GM10248 (cell line): ENCODE results near the gene ARHGDIG.

ENCODE experiments used
- CTCF ChIA-PET: fragments of 300-600 bp; sonication (Branson Sonifier 250); formaldehyde crosslinking; extraction: SDS; loops from one replicate; lab custom pipeline; 2021; ENCODE audit warnings: antibody characterized with exemption; lab: Yijun Ruan, JAX
- POLR2A ChIA-PET: fragments of 350-650 bp; sonication (Branson Sonifier 250); formaldehyde crosslinking; extraction: SDS; loops from one replicate; lab custom pipeline; 2020; ENCODE audit warnings: antibody characterized with exemption; lab: Yijun Ruan, JAX
- DNase-seq: peaks from one replicate; pipeline ENCODE4 v3.0.0; 2012; ENCODE audit errors: extremely low spot score
- TF ChIP-seq, protein P1 (sequence below): IDR thresholded peaks from 2 replicates; pipeline ENCODE4 v1.5.1; 2012; ENCODE audit warnings: mild to moderate bottlenecking, low read depth; ENCODE audit errors: extremely low read depth, missing control alignments, control extremely low read depth

The ARHGDIG gene

DNA sequence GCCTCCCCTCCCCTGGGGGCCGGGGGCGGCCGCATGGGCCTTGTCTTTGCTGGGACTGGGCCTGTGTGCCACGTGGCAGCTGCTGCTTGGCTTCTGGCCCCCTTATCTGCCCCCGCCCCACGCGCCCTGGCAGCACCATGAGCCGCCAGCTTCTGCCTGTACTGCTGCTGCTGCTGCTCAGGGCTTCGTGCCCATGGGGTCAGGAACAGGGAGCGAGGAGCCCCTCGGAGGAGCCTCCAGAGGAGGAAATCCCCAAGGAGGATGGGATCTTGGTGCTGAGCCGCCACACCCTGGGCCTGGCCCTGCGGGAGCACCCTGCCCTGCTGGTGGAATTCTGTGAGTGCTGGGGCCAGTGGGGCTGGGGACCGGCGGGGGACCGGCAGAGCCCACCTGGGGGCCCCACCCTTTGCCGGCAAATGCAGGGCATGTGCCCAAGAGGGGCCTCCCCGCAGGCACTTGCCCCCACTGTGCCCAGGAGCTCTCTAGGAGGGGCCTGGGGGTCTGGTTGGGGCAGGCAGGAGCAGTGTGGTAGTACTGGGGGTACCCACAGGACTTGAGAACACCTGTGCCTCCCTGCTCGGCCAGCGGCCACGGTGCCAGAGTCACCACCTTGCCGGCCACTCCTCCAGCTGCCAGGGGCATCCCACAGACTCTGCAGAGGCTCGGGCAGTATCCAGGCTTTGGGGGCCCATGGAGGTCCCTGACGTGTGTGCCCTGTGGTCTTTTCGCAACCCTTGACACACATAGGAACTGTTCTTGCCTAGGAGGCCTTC is 2.8 kb downstream of the ARHGDIG start, which contains the start of gene PDIA2:
Gene PDIA2 (plus strand): TSS at position 132 of the 773 bp plus-strand sequence. CDS start 6 bp downstream, at position 138.
- DNase-seq, result no peak
- POLR2A ChIA-PET, result no interaction called here
- TF ChIP-seq, protein P1, sequence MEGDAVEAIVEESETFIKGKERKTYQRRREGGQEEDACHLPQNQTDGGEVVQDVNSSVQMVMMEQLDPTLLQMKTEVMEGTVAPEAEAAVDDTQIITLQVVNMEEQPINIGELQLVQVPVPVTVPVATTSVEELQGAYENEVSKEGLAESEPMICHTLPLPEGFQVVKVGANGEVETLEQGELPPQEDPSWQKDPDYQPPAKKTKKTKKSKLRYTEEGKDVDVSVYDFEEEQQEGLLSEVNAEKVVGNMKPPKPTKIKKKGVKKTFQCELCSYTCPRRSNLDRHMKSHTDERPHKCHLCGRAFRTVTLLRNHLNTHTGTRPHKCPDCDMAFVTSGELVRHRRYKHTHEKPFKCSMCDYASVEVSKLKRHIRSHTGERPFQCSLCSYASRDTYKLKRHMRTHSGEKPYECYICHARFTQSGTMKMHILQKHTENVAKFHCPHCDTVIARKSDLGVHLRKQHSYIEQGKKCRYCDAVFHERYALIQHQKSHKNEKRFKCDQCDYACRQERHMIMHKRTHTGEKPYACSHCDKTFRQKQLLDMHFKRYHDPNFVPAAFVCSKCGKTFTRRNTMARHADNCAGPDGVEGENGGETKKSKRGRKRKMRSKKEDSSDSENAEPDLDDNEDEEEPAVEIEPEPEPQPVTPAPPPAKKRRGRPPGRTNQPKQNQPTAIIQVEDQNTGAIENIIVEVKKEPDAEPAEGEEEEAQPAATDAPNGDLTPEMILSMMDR, result no peak
- CTCF ChIA-PET, result interaction anchor here (1.2 kb wide), 1 partner anchor 12 kb away, joined by 3 read pairs; no protein-coding TSS in a partner anchor

DNA sequence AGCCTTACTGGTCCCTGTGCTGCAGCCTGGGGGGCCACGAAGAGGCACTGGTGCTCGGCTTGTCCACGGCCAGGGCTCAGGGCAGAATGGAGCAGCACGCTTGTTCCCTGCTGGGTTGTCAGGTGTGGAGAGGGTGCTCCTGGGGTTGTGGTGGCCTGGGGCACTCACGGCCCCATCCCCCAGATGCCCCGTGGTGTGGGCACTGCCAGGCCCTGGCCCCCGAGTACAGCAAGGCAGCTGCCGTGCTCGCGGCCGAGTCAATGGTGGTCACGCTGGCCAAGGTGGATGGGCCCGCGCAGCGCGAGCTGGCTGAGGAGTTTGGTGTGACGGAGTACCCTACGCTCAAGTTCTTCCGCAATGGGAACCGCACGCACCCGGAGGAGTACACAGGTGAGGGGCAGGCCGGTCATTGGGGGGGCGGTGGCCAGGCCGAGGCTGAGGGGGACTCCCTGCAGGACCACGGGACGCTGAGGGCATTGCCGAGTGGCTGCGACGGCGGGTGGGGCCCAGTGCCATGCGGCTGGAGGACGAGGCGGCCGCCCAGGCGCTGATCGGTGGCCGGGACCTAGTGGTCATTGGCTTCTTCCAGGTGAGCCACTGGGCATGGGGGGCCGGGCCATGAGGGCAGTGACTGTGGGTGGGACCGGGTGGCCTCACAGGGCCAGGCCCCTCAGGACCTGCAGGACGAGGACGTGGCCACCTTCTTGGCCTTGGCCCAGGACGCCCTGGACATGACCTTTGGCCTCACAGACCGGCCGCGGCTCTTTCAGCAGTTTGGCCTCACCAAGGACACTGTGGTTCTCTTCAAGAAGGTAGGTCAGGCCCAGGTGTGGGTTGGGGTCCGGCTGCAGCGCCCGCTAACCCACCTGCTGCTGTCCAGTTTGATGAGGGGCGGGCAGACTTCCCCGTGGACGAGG is 4.1 kb downstream of the ARHGDIG start:
- CTCF ChIA-PET, result no interaction called here
- TF ChIP-seq, protein P1, result no peak
- no peak for DNase-seq
- POLR2A ChIA-PET, result no interaction called here

DNA sequence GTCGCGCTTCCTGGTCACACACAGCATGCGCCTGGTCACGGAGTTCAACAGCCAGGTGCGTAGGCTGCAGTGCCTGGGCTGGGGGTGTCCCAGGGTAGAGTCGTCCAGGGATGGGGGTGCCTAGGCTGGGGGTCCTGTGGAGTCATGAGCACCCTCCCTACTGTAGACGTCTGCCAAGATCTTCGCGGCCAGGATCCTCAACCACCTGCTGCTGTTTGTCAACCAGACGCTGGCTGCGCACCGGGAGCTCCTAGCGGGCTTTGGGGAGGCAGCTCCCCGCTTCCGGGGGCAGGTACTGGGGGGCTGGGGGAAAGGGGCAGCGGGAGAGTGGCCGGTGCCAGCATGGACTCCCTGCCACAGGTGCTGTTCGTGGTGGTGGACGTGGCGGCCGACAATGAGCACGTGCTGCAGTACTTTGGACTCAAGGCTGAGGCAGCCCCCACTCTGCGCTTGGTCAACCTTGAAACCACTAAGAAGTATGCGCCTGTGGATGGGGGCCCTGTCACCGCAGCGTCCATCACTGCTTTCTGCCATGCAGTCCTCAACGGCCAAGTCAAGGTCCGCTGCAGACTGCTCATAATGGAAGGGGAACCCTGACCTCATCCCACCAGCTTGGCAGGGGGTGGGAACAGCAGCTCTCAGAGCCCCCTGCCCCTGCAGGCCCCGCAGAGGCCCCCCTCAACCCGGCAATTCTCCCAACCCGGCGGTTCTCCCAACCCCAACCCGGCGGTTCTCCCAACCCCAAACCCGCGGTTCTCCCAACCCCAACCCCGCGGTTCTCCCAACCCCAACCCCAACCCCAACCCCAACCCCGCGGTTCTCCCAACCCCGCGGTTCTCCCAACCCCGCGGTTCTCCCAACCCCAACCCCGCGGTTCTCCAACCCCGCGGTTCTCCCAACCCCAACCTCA is 5.0 kb downstream of the ARHGDIG start:
- POLR2A ChIA-PET, result no interaction called here
- CTCF ChIA-PET, result no interaction called here
- TF ChIP-seq, protein P1, result no peak
- no peak for DNase-seq

DNA sequence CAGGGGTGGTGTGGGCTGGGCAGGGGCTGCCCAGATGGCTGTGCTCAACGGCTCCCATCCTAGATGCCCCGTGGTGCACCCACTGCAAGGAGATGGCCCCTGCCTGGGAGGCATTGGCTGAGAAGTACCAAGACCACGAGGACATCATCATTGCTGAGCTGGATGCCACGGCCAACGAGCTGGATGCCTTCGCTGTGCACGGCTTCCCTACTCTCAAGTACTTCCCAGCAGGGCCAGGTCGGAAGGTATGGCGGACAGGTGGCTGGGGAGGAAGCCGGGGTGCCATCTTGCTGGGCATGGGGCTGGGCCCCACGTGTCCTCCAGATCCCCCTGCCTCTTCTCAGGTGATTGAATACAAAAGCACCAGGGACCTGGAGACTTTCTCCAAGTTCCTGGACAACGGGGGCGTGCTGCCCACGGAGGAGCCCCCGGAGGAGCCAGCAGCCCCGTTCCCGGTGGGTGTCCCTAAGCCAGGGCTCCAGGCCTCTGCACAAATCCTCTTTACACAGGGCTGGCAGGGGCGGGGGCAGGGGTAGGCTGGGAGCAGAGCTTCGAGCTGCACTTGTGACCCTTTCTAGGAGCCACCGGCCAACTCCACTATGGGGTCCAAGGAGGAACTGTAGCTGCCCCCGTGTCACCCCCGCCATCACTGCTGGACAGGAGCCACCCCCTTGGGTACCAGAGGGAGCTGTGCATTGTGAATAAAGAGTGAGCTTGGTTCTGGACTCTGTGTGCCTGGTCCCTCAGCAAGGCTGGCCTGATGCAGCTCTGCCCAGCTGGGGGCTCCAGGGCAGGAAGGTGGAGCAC is 6.3 kb downstream of the ARHGDIG start:
- POLR2A ChIA-PET, result no interaction called here
- TF ChIP-seq, protein P1, result no peak
- CTCF ChIA-PET, result interaction anchor here (1.0 to 1.3 kb wide), 2 partner anchors 22 to 180 kb away, joined by 3 read pairs; no protein-coding TSS in a partner anchor
- no peak for DNase-seq

DNA sequence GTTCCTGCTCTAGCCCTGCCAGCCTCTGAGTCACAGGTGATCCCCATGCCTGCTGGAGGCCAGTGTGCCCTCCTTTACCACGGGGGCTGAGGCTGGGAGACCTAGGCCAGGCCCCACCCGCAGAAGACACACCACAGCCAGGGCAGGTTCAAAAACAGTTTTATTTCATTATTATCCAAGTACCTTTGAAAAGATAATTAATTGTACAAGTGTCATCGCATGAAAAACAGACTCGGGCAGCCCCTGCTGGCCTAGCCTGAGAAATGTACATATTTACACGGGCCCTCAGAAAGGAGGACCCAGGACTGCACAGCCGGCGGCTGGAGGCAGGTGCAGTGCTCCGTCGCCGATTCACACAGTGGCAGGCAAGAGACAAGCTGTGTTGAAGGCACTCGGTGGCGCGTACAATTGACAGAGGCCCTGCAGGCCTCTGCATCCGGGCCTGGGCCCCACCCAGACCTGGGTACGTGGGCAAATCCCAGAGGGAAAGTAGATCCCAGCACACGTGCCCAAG is 7.0 kb downstream of the ARHGDIG start:
- TF ChIP-seq, protein P1, result no peak
- DNase-seq, result no peak
- ChIA-PET POLR2A (no interaction called here), CTCF (interaction anchor here (1.0 to 1.3 kb wide), 2 partner anchors 22 to 180 kb away, joined by 3 read pairs; no protein-coding TSS in a partner anchor)
